Sigmoid colon (tissue), 7 donors: ENCODE data around the gene GIMAP4. TPM values are rescaled to one million over a fixed set of nuclear protein-coding genes. Genes with fewer than 3 reads are reported as not detected.
"Not testable (repeated sequence)": the region's sequence is repeated elsewhere in the genome, so short reads cannot be mapped to it uniquely, and the experiment has no call there.

Experiments
- DNase-seq: peaks from one replicate; pipeline ENCODE4 v3.0.0-alpha.2; 2019
- H3K27ac ChIP-seq, 4 donors: fragments of 200-600 bp; sonication (generic); one replicate each; pipeline ENCODE4 v1.5.1; 2016 to 2019; ENCODE audit warnings: mild to moderate bottlenecking in 1 of 4
- H3K27me3 ChIP-seq, 3 donors: fragments of 200-600 bp; sonication (generic); one replicate each; pipeline ENCODE4 v1.5.1; 2019; ENCODE audit warnings: mild to moderate bottlenecking in 1 of 3
- H3K36me3 ChIP-seq, 4 donors: fragments of 200-600 bp; sonication (generic); one replicate each; pipeline ENCODE4 v1.5.1; 2016 to 2019
- H3K4me1 ChIP-seq, 4 donors: fragments of 200-600 bp; sonication (generic); one replicate each; pipeline ENCODE4 v1.5.1; 2017 to 2019
- H3K4me3 ChIP-seq, 4 donors: fragments of 200-600 bp; sonication (generic); one replicate each; pipeline ENCODE4 v1.5.1; 2017 to 2019; ENCODE audit warnings: mild to moderate bottlenecking in 2 of 4, moderate library complexity in 1 of 4
- H3K9me3 ChIP-seq, 4 donors: fragments of 200-600 bp in 3 of 4; sonication (generic) in 3 of 4; one replicate each; pipeline versions ENCODE4 v1.5.1 to v1.6.1; 2013 to 2019
- EP300 ChIP-seq, 4 donors: sonication (generic); formaldehyde crosslinking; IDR thresholded peaks; one replicate each; pipeline ENCODE4 v1.6.1; 2017; ENCODE audit warnings: antibody characterized with exemption in 4 of 4
- POLR2A ChIP-seq, 2 donors: fragments of 450-650 bp; IDR thresholded peaks; one replicate each; pipeline ENCODE4 v1.6.1; 2016; ENCODE audit warnings: antibody characterized with exemption in 2 of 2, mild to moderate bottlenecking in 2 of 2, moderate library complexity in 2 of 2
- POLR2AphosphoS5 ChIP-seq, 4 donors: sonication (generic); formaldehyde crosslinking; IDR thresholded peaks; one replicate each; pipeline ENCODE4 v1.6.1; 2017; ENCODE audit warnings: antibody characterized with exemption in 4 of 4
- WGBS, 2 donors: extraction: QIAGEN DNeasy Blood & Tissue Kit; methylation state at CpG; one replicate each; pipeline ENCODE4 v1.1.7; 2013; 5-methylcytosine and 5-hydroxymethylcytosine counted together
- intact Hi-C: fragments of 100-400 bp; cut with DNase I; formaldehyde crosslinking; loops from one replicate; pipeline ENCODE4 v1.15.1; 2023
- polyA plus RNA-seq, 3 donors: library from polyadenylated mRNA; stranded (reverse); fragments of 200-250 nt; gene quantifications; one replicate each; pipeline ENCODE4 v1.2.3, GENCODE V29; 2013
- total RNA-seq, 4 donors: library from RNA; depleted of rRNA; stranded (reverse); fragments of >200 nt; gene quantifications; one replicate each; pipeline ENCODE4 v1.1.0, GENCODE V29; 2016
- TF ChIP-seq, protein P1 (sequence below), 4 experiments: fragments of 450-650 bp in 3 of 4; fragments of 200-600 bp in 1 of 4; IDR thresholded peaks; one replicate each; pipeline ENCODE4 v1.5.1; 2016 to 2019; ENCODE audit warnings: antibody characterized with exemption in 4 of 4, mild to moderate bottlenecking in 3 of 4, moderate library complexity in 2 of 4
- donor health status: healthy with polysubstance abuse.
- donor health status: Bipolar disorder and iron deficiency.
- donor health status: healthy.

GIMAP4 gene
- total RNA-seq (10 to 100 TPM; 18.9 to 24.1 (median 22.2) TPM), polyA plus RNA-seq (10 to 100 TPM in 2 of 3 donors, 1 to 10 TPM in 1; 9.5 to 44.8 (median 11.4) TPM)

DNA sequence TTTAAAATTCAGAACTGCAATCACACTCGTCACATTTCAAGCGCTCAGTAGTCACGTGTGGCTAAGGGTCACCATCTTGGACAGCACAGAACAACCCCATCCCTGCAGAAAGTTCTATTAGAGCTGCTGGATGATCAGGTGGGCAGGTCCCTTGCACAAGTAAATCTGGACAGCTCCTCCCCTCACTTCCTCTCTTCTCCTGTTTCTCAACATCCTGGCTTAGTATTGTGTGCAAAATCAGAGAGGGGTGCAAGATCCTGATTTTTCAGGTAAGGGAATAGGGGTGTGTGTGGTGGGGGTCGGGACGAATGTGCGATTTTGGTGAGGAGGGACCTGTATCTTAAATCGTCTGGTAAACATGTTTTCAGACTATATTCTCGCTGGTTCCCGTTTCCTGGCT lies at the start of gene GIMAP4:
Gene GIMAP4 (plus strand): TSS at position 222 of the 400 bp plus-strand sequence. CDS start 2,512 bp downstream, outside the sequence.
- H3K4me3 ChIP-seq = peak within 1 kb of the TSS; percentile 6 to 39 (median 30)
- peak within 1 kb of the TSS; percentile 52 to 62 (median 56) for H3K27ac ChIP-seq
- H3K4me1 ChIP-seq = peaks cover 0 to 12% (median 0%) of the 10 kb centered on the region in 4 donors
- no peak for TF ChIP-seq EP300 (IDR thresholded peaks at IDR 0.05)
- TF ChIP-seq POLR2AphosphoS5 (IDR thresholded peaks at IDR 0.05) = peak; percentile 18 to 75 (median 29)
- H3K27me3 ChIP-seq = no peaks in the 10 kb centered on the region
- 47 to 72% methylated on average over 9 of the region's 9 CpGs for WGBS, 2 donors
- no peaks in the 10 kb centered on the region for H3K36me3 ChIP-seq
- H3K9me3 ChIP-seq = no peaks in the 10 kb centered on the region
- DNase-seq = no peak
- intact Hi-C loops = no loop called here

DNA sequence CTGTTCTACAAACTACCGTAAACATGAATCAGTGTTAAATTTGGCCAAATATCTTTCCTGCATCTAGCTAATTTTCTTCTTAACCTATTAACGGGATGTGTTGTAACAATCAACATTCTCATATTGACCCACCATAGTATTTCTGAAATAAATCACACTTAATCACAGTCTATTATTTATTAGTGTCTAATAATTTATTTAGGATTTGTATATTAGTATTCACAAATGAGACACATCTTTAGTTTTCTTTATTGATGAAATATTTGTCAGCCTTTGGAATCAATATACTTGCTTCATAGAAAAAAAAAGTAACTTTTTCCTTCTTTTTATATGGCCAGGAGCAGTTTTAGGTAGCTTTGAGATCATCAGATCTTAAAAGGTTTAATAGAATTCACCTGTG lies 47.9 kb upstream of the GIMAP4 start:
- WGBS, 2 donors = 51 to 64% methylated on average over 2 of the region's 2 CpGs
- no peaks in the 10 kb centered on the region for H3K36me3 ChIP-seq
- DNase-seq = no peak
- H3K27ac ChIP-seq = peak overlapping the region in 1 of 4 donors; percentile 38
- no peaks in the 10 kb centered on the region for H3K9me3 ChIP-seq
- H3K4me3 ChIP-seq = peak overlapping the region in 1 of 4 donors; percentile 38
- TF ChIP-seq POLR2A (IDR thresholded peaks at IDR 0.05) = no peak
- TF ChIP-seq POLR2AphosphoS5 (IDR thresholded peaks at IDR 0.05) = no peak
- TF ChIP-seq, protein P1, sequence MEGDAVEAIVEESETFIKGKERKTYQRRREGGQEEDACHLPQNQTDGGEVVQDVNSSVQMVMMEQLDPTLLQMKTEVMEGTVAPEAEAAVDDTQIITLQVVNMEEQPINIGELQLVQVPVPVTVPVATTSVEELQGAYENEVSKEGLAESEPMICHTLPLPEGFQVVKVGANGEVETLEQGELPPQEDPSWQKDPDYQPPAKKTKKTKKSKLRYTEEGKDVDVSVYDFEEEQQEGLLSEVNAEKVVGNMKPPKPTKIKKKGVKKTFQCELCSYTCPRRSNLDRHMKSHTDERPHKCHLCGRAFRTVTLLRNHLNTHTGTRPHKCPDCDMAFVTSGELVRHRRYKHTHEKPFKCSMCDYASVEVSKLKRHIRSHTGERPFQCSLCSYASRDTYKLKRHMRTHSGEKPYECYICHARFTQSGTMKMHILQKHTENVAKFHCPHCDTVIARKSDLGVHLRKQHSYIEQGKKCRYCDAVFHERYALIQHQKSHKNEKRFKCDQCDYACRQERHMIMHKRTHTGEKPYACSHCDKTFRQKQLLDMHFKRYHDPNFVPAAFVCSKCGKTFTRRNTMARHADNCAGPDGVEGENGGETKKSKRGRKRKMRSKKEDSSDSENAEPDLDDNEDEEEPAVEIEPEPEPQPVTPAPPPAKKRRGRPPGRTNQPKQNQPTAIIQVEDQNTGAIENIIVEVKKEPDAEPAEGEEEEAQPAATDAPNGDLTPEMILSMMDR (IDR thresholded peaks at IDR 0.05) = no peak
- TF ChIP-seq EP300 (IDR thresholded peaks at IDR 0.05) = no peak
- no peaks in the 10 kb centered on the region for H3K4me1 ChIP-seq
- no peaks in the 10 kb centered on the region for H3K27me3 ChIP-seq
- intact Hi-C loops = no loop called here

DNA sequence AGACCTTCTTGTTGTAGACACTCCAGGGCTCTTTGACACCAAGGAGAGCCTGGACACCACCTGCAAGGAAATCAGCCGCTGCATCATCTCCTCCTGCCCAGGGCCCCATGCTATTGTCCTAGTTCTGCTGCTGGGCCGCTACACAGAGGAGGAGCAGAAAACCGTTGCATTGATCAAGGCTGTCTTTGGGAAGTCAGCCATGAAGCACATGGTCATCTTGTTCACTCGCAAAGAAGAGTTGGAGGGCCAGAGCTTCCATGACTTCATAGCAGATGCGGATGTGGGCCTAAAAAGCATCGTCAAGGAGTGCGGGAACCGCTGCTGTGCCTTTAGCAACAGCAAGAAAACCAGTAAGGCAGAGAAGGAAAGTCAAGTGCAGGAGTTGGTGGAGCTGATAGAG lies 47.0 kb upstream of the GIMAP4 start:
- TF ChIP-seq POLR2A (IDR thresholded peaks at IDR 0.05) = no peak
- TF ChIP-seq POLR2AphosphoS5 (IDR thresholded peaks at IDR 0.05) = no peak
- no peak for TF ChIP-seq EP300 (IDR thresholded peaks at IDR 0.05)
- TF ChIP-seq, protein P1 (IDR thresholded peaks at IDR 0.05) = no peak

DNA sequence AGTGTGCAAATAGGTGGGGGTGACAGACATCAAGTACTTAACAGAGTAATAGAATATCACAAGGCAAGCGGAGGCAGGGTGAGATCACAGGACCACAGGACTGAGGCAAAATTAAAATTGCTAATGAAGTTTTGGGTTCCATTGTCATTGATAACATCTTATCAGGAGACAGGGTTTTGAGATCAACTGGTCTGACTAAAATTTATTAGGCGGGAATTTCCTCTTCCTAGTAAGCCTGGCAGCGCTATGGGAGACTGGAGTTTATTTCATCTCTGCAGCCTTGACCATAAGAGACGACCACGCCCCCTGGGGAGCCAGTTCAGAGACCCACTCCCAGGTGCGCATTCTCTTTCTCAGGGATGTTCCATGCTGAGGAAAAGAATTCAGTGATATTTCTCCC lies 44.3 kb upstream of the GIMAP4 start:
- H3K9me3 ChIP-seq, H3K27me3 ChIP-seq, H3K4me1 ChIP-seq, intact Hi-C loops, H3K27ac ChIP-seq, DNase-seq, H3K36me3 ChIP-seq, H3K4me3 ChIP-seq: not testable (repeated sequence)
- WGBS, 2 donors = 73 to 75% methylated on average over 6 of the region's 6 CpGs

More for the DNA sequence above, 47.0 kb upstream of the GIMAP4 start:
- Histone ChIP-seq H3K27me3 (no peaks in the 10 kb centered on the region), H3K4me3 (peak overlapping the region in 1 of 4 donors; percentile 1), H3K36me3 (no peaks in the 10 kb centered on the region), H3K9me3 (no peaks in the 10 kb centered on the region), H3K27ac (peak overlapping the region in 1 of 4 donors; percentile 38), H3K4me1 (no peaks in the 10 kb centered on the region)
- 72 to 85% methylated on average over 8 of the region's 8 CpGs for WGBS, 2 donors
- intact Hi-C loops = no loop called here
- DNase-seq = no peak

DNA sequence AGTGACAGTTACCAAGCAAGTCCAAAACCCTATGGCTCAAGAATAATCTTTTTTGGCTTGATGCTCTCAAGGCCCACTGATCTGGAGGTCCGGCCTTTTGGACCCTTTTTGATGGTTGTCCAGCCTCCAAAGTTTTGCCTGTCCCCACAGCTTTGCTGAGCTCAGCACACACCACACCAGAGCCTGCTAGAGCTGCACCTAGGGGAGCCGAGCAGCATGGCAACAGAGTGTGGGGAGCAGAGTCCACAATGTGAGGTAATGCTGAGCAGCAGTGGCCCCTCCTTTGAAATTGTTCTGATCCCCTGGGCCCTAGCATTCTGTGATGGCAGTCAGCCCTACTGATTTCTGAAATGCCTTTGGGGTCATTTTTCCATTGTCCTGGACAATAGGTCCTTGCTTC lies 43.2 kb upstream of the GIMAP4 start:
- intact Hi-C loops = no loop called here
- no peak for DNase-seq
- Histone ChIP-seq H3K4me1 (no peaks in the 10 kb centered on the region), H3K36me3 (no peaks in the 10 kb centered on the region), H3K27ac (no peak overlapping the region), H3K4me3 (no peak overlapping the region), H3K27me3 (no peaks in the 10 kb centered on the region), H3K9me3 (peaks cover 0 to 4% (median 0%) of the 10 kb centered on the region in 4 donors)
- 39 to 69% methylated on average over 2 of the region's 2 CpGs for WGBS, 2 donors
- TF ChIP-seq POLR2A (IDR thresholded peaks at IDR 0.05) (no peak), POLR2AphosphoS5 (IDR thresholded peaks at IDR 0.05) (no peak), EP300 (IDR thresholded peaks at IDR 0.05) (no peak)
- TF ChIP-seq, protein P1 (IDR thresholded peaks at IDR 0.05) = no peak

DNA sequence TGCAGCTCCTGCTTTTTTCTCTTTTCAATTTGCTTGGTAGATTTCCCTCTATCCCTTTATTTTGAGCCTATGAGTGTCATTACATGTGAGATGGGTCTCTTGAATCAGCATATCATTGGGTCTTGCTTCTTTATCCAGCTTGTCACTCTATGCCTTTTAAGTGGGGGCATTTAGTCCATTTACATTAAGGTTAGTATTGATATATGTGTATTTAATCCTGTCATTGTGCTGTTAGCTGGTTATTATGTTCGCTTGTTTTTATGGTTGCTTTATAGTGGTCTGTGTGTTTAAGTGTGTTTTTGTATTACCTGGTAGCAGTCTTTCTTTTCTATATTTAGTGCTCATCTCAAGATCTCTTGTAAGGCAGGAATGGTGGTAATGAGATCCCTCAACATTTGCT lies 35.5 kb upstream of the GIMAP4 start:
- TF ChIP-seq POLR2A (IDR thresholded peaks at IDR 0.05) = no peak
- no peak for TF ChIP-seq EP300 (IDR thresholded peaks at IDR 0.05)
- TF ChIP-seq, protein P1 (IDR thresholded peaks at IDR 0.05) = no peak
- no peak for TF ChIP-seq POLR2AphosphoS5 (IDR thresholded peaks at IDR 0.05)
- H3K9me3 ChIP-seq = peaks cover 0 to 4% (median 1%) of the 10 kb centered on the region in 4 donors
- H3K4me3 ChIP-seq = no peak overlapping the region
- 58 to 90% methylated on average over 1 of the region's 1 CpG for WGBS, 2 donors
- H3K4me1 ChIP-seq = no peaks in the 10 kb centered on the region
- DNase-seq = no peak
- no peaks in the 10 kb centered on the region for H3K27me3 ChIP-seq
- intact Hi-C loops = no loop called here
- no peak overlapping the region for H3K27ac ChIP-seq
- no peaks in the 10 kb centered on the region for H3K36me3 ChIP-seq
